HG03108 (cell line): ENCODE data around the gene TNFRSF12A.
"Not testable (repeated sequence)": the region's sequence is repeated elsewhere in the genome, so short reads cannot be mapped to it uniquely, and the experiment has no call there.

Experiments
- ATAC-seq: cut with Tn5 transposase; IDR thresholded peaks from one replicate; pipeline ENCODE4 v1.9.1; 2021; ENCODE audit warnings: moderate library complexity; ENCODE audit not compliant: unreplicated experiment

The TNFRSF12A gene

GRCh38 chr16:3045758-3046640, 25.8 kb downstream of the TNFRSF12A start, which contains the start of gene MMP25:
Gene MMP25, plus strand, starts transcription at chr16:3046561. Its CDS starts 357 bp downstream, at chr16:3046918.
- ATAC-seq = no peak

- no peak for ATAC-seq
Observed at GRCh38 chr16:3046641-3047386, 26.6 kb downstream of the TNFRSF12A start.

- ATAC-seq = no peak
Observed at GRCh38 chr16:3047387-3047720, 27.2 kb downstream of the TNFRSF12A start.

- ATAC-seq = no peak
Observed at GRCh38 chr16:3049921-3050481, 29.8 kb downstream of the TNFRSF12A start.

- ATAC-seq = no peak
Observed at GRCh38 chr16:3050487-3050886, 30.3 kb downstream of the TNFRSF12A start.

- ATAC-seq = no peak
Observed at GRCh38 chr16:3051009-3051408, 30.8 kb downstream of the TNFRSF12A start.

- no peak for ATAC-seq
Observed at GRCh38 chr16:3051494-3051893, 31.3 kb downstream of the TNFRSF12A start.

- not testable (repeated sequence) for ATAC-seq
Observed at GRCh38 chr16:3052571-3053329, 32.6 kb downstream of the TNFRSF12A start.

GRCh38 chr16:3053330-3053710, 33.2 kb downstream of the TNFRSF12A start:
- ATAC-seq = not testable (repeated sequence)

- ATAC-seq = no peak
Observed at GRCh38 chr16:3054965-3055733, 35.0 kb downstream of the TNFRSF12A start.

- not testable (repeated sequence) for ATAC-seq
Observed at GRCh38 chr16:3055734-3056115, 35.6 kb downstream of the TNFRSF12A start.

- ATAC-seq = no peak
Observed at GRCh38 chr16:3056336-3057180, 36.4 kb downstream of the TNFRSF12A start.

GRCh38 chr16:3057181-3058138, 37.3 kb downstream of the TNFRSF12A start:
- no peak for ATAC-seq

- peak; percentile 29 for ATAC-seq
Observed at GRCh38 chr16:3058139-3059030, 38.2 kb downstream of the TNFRSF12A start.

- peak; percentile 76 for ATAC-seq
Observed at GRCh38 chr16:3059041-3059722, 39.0 kb downstream of the TNFRSF12A start.

GRCh38 chr16:3059723-3060242, 39.6 kb downstream of the TNFRSF12A start:
- ATAC-seq = no peak
